Stimulated activated naive CD4-positive, alpha-beta T cell treated with Interleukin-2 at 50 U/mL for 16 hours (primary cell): ENCODE results near the gene KATNB1.
"Not testable (repeated sequence)": the region's sequence is repeated elsewhere in the genome, so short reads cannot be mapped to it uniquely, and the experiment has no call there.

ENCODE experiments used
- DNase-seq: peaks from one replicate; lab custom pipeline; 2025; lab: John Stamatoyannopoulos, UW

KATNB1 gene

GRCh38 chr16:57771141-57771785, 35.7 kb downstream of the KATNB1 start:
- no peak for DNase-seq

- DNase-seq: no peak
These were observed 37.4 kb downstream of the KATNB1 start for GRCh38 chr16:57773019-57773418.

GRCh38 chr16:57773655-57774295, 38.2 kb downstream of the KATNB1 start:
- no peak for DNase-seq

- DNase-seq: no peak
These were observed 39.2 kb downstream of the KATNB1 start for GRCh38 chr16:57774705-57775285.

- DNase-seq: no peak
These were observed 40.3 kb downstream of the KATNB1 start for GRCh38 chr16:57775661-57776469.

GRCh38 chr16:57778658-57779057, 43.1 kb downstream of the KATNB1 start:
- no peak for DNase-seq

GRCh38 chr16:57779836-57780235, 44.3 kb downstream of the KATNB1 start:
- not testable (repeated sequence) for DNase-seq

- no peak for DNase-seq
These were observed 45.8 kb downstream of the KATNB1 start for GRCh38 chr16:57781349-57781740.

- no peak for DNase-seq
These were observed 46.4 kb downstream of the KATNB1 start for GRCh38 chr16:57781741-57782606.

GRCh38 chr16:57782607-57783055, 47.1 kb downstream of the KATNB1 start:
- not testable (repeated sequence) for DNase-seq

GRCh38 chr16:57783116-57783515, 47.5 kb downstream of the KATNB1 start:
- no peak for DNase-seq

GRCh38 chr16:57783883-57784282, 48.3 kb downstream of the KATNB1 start:
- DNase-seq: no peak

- DNase-seq: no peak
These were observed 48.8 kb downstream of the KATNB1 start for GRCh38 chr16:57784334-57784733.

- DNase-seq: no peak
These were observed 49.8 kb downstream of the KATNB1 start for GRCh38 chr16:57785385-57785784.

- no peak for DNase-seq
These were observed 50.4 kb downstream of the KATNB1 start for GRCh38 chr16:57785924-57786323.

- DNase-seq: no peak
These were observed 51.3 kb downstream of the KATNB1 start for GRCh38 chr16:57786632-57787518.

GRCh38 chr16:57787519-57787905, 51.9 kb downstream of the KATNB1 start:
- DNase-seq: no peak

- no peak for DNase-seq
These were observed 52.8 kb downstream of the KATNB1 start for GRCh38 chr16:57788252-57788841.

GRCh38 chr16:57788951-57789350, 53.4 kb downstream of the KATNB1 start:
- no peak for DNase-seq

- no peak for DNase-seq
These were observed 55.8 kb downstream of the KATNB1 start for GRCh38 chr16:57791195-57791892.
